Stimulated activated CD8-positive, alpha-beta memory T cell treated with anti-CD3 and anti-CD28 coated beads, Interleukin-12 subunit alpha, Interleukin-12 subunit beta, amount 100 ng/mL, for 4 hours (primary cell): ENCODE data around the gene CAB39L.

Experiments used
- DNase-seq: peaks from one replicate; pipeline ENCODE4 v3.0.0-alpha.2; 2020; ENCODE audit warnings: low read depth

CAB39L gene

DNA sequence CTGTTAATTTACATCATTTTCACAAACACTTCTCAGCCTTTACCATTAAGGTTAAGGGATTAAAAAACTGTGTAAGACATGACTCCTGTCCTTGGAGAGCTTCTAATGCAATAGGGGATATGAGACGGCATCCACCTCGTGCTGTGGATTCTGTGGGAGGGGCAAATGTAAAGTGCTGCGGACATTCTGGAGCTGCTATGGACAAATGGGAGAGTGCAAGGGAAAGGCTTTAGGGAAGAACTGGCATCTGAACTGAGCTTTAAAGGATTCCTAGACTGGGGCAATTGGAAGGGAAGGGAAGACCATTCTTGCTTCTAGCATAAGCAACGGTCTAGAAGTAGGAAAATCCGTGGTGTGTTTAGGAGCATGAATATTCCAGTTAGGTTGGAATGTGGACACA, 164.8 kb downstream of the CAB39L start:
- DNase-seq: no peak

DNA sequence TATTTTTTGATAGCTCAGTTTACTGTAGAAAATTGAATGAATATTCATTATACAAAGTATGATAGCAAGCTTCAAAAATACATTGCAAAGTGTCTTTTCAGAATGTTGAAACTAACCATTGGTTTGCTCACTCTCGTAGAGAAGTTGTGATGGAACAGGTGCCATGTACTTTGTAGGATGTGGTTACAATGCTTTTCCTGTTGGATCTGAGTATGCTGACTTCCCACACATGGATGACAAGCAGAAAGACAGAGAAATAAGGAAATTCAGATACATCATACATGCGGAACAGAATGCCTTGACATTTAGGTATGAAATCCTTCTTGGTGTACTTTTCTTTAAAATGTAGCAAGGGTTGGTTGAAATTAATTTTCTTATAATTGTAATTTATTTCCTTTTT, 165.7 kb downstream of the CAB39L start:
- DNase-seq: no peak

DNA sequence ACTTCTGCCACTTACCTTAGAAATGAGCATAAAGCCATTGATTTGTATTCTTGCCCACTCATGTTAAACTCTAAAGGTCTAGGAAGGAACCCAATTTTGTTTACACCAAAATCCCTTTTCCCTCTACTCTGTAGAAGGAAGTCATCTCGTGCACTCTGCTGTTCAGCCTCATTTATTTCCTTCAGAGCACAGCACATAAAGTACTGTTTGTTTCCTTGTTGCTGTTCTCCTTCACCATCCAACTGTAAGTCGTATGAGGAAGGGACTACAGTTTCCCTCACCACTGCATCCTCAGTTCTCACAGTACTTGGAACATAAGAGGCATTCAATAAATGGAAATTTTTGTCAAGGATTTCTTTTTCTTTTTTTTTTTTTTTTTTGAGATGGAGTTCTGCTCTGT, 171.6 kb downstream of the CAB39L start:
- no peak for DNase-seq

- DNase-seq: no peak
Observed at GRCh38 chr13:49271264-49271663, 172.6 kb downstream of the CAB39L start.

GRCh38 chr13:49265822-49266221, 178.0 kb downstream of the CAB39L start:
- DNase-seq: no peak

DNA sequence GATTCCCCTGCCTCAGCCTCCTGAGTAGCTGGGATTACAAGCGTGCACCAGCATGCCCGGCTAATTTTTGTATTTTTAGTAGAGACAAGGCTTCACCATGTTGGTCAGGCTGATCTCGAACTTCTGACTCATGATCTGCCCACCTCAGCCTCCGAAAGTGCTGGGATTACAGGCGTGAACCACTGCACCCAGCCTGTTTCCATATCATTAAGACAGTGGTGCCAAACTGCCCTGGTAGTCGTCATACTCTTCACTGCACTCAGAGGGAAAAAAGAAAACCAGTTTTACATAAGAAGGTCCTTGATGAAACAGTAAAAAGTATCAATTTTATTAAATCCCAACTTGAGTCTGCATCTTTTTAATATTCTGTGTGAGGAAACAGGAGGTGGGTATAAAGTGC, 181.2 kb downstream of the CAB39L start:
- DNase-seq: no peak

GRCh38 chr13:49259586-49259985, 184.3 kb downstream of the CAB39L start:
- no peak for DNase-seq
